Kidney glomerular epithelial cell (primary cell): ENCODE measurements around the gene MASP1.
A peak's percentile ranks its signal among the peaks of the same experiment; 100 is the strongest.

Source experiments
- DNase-seq: peaks from one replicate; lab custom pipeline; 2025; lab: John Stamatoyannopoulos, UW

MASP1 gene

DNA sequence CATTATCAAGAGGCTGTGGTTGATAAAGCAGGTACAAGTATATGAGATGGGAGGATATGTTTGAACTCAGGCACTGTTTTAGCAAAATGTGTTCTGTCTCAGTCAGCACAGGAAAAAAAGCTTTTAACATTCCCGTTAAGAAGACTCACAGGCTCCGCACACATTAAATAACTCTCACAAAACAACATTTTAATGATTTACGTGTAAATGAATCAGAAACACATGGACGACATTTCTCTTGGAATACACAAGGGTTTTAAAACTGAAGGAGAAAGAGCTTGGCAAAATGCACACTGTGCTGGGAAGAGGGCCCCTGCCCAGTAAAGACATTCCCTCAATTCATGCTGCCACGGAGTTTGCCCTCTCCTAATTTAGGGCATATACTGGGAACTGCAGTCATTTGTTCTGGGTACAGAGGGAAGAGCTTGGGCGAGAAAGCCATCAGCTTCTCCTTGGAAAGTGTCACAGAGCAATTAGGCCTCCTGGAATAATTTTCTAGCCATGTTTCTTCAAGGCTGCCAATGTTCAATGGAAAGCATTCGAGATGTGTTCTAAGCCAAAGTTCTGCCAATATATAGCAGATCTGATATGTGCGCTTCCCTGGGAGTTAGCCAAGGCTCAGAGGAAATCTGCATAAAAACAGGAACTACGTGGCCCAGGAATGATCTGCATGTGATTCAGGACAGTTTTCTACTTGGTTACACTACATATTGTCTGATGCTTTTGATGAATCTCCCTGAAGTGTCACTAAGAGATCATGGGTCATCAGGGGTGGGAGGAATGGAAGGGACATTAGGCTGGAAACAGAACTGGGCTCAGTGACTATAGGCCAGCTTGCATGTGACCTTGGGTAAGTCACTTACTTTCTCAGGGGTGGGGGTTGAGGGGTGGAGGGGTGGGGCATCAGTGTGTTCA is 2.2 kb upstream of the MASP1 start:
- DNase-seq = no peak

DNA sequence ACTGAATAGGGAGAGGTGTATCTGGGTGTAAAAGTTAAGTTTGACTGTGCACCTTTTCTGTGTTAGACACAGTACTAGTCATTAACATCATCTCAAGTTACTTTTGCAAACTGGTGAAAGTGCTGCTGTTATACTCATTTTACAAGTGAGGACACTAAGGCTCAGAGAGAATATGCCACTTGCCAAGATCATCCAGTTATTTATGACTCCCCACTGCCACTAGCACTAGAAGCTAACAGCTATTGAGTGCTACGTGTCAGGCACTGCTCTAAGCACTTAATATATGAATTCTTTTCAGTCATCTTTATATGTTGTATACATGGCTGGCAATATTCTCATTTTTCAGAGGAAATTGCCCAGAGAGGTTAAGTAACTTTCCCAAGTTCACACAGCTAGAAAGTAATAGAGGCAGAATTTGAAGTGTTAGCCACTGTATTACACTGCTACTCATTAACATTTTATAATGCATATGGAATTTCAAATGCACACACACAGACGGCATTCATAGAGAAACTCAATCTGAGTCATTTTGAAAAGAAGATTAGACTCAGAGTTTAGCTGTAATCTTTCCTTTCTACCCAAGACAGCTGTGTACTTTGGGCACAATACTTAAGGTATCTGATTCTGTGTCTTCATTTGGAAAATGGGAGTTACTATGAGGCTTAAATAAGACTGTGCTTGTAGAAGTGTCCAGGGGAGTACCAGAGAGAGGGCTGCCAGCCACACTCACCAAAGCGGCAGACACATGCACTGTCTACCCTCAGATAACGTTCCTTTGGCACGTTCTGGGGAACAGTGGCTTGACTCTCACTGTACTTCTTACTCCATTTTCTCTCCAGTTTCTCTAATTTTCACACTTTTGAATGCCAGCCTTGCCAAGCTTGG is 1.3 kb upstream of the MASP1 start:
- DNase-seq = no peak

DNA sequence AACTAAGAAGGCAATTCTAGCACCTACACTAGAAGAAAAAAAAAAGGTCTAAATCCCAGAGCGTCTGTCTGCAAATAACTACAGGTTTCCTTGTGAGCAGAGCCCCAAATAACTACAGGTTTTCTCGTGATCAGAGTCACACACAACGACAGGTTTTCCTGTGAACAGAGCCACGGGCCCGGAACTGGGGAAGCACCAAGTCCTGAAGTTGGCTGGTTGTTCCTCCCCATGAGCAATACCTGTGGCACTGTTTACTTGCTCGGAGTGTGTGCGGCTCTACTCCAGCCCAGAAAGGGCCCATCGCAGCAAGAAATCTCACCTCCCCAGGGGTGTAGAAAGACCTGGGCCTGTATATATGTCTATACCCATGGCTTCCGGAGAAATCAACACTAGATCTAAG is 644 bp upstream of the MASP1 start:
- DNase-seq = no peak

DNA sequence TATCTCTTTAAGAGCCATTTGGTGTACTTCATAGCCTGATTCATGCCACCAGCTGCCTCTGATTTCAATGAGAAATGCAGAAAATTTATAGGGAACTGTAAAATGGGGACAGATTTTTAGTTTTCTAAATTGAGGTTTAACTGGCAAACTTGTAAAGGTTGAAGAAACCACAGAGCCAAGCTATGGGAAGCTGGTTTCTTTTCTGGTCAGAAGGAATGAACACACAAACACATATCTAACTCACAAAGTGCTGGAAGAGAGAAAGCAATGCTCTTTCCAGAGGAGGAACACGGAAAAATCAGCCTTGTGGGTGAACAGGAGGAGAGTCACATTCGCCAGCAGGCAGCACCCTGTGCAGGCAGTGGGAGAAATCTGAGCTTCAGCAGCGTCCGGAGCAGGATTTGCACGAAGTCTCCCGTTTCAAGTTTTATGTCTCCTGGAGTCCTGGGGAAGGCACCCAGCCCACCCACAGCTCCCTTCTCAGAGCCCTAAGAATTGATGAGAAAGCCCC is 481 bp downstream of the MASP1 start:
- no peak for DNase-seq

DNA sequence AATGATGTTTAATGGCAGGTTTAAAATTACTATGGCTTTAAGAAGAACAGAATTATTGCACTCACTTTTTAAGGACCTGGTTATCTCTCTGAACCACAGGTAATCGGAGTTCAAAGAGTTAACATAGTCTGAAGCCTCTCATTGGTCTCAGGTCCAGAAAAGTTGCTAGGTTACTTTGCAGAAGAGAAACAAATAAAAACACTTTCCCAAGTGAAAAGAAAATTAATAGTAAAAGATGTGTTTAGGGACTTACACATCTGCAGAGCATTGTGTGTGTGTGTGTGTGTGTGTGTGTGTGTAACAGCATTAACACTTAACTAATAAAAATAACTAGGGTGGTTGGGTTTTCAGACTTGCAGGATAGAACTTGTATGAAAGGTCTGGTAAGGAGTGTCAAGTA is 1.0 kb downstream of the MASP1 start:
- no peak for DNase-seq

DNA sequence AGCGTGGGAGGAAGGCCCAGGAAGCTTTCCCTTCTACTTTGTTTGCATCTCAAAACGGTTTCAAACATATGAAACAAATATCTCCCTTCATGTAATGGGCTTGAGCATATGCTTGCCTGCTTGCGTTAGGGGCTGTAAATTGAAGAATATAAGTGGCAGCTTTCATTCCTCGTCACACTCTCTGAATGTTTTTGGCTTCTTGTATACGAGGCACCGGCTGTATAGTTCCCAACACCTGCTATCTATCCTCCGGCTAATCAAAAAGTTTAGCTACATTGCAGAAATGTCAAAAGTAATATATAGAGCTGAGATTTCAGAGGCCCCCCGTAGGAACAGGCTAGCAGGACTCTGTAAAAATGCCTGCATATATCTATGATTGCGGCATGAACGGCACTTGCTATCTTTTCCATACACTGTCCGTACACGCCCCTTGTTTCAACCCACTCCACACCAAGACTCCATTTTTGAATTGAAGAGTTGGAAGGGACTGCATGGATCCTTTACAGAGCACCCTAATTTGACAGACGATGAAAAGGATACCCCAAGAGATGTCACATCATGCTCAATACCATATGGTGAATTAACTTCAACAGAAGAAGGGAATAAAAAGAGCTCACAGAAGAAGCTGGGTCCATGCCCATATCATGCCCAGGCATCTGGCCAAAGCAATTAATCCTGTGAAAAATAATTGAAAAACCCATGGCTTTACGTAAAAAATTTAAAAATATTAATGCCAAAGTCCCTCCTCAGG is 2.5 kb downstream of the MASP1 start:
- DNase-seq = no peak

DNA sequence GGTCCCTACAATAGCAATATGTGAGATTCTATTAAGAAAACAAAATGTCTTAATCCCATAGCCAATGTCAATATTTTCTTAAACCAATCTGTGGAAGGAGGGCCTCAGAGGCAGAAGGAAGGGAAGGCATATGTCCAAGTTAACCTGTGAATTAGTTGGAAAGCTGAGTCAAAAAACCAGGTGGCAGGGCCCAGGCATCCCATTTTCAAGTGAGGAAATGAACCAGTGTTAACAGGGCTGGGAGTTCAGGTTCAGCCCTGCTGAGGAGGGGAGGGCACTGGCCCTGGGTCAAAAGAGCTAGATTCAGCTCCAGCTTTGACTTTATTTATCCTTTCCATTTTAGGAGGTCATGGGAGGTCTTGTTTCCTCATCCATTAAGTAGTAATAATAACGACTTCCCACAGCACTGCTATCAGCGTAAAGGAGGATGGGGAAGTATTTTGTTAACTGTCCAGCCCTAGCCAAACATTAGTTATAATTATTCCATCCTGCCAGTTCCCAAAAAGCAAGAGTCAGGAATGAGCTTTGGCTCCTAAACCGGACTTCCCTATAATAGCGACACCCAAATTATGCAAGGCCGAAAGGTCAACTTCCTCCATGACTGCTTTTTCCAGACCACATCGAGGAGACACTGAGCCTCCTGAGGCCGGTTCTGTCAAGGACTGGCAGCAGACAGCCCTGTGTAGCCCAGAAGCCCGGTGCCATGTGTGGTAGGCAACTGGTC is 3.2 kb downstream of the MASP1 start:
- no peak for DNase-seq

DNA sequence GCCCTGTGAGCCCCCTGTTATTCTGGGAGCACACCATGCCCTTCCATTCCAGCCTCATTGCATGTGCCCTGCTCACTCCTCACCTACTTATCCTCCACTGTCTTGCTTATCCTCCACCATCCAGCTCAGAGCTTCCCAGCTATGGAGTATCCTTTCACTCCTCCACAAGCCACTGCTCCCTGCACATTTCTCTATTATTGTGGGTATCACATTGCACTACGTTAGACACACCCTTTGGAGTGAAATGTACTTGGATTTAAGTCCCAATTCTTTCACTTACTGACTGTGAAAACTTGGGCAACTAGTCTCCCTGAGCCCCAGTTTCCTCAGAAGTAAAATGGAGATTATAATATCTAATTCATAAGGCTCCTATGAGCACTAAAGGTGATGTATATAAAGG is 4.3 kb downstream of the MASP1 start:
- DNase-seq = peak; percentile 14

DNA sequence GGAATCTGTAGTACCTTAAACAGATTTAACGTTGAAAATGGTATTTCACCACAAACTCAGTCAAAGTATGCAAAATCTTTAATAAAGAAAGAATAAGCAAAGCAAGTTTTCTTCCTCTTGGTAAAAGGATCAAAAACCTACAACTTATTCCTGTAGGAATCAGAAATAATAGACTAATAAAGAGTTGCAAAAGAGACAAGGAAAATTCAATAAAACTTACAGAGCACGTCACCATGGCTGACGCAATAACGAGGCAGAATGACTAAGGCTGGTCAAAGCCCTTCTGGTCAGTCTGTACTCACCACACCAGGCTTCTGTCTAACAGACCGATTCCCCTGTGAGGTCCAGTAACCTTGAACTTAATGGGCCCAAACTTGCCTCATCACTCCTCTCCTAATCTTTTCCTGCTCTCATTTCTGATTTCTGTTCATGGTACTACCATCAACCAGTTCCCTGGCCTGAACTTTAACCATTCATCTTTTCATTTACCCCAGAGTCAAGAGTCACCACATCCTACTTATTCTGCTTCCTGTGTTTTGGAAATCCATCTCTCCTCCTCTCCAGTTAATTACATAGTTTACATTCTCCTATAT is 5.0 kb downstream of the MASP1 start:
- DNase-seq = peak; percentile 68

DNA sequence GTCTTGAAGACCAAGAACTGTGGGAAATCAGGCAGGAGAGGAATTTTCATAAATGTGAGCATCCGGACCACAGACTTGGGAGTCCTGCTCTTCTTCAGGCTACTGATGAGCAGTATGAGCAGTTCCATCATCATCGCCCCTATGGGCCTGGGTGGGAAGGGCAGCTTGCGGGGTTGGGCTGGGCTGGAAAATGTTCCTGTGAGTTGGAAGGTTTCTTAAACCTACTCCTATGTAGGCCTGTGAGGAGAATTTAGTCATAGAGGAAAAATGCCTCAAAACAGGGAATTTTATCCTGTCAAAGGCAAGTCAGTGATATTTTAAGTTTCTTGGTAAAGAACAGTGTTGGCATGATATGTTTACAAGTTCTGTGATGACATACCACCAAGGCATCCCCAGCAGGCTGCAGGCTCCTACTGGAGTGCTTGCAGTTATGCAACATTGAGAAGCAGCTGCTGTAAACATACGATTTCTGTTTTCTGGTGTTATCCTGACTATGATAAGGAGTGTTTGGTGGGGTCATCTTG is 10.3 kb downstream of the MASP1 start:
- no peak for DNase-seq

DNA sequence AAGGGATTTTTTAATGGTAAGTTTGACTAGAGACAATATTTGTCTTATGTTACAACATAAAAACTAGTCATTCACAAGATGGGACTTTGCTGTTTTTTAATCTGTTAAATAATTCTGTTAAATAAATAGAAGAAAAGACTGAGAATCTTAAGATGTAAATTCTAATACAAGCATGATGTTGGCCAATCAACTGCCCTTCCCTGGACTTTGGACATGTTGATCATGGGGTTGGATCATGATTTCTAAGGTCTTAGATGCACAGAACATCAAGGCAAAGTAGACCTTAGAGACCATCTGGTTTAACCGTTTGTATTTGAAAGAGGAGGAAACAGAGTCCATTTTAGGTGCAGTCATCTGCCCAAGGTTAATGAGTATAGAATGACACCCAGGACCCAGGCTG is 10.9 kb downstream of the MASP1 start:
- no peak for DNase-seq

DNA sequence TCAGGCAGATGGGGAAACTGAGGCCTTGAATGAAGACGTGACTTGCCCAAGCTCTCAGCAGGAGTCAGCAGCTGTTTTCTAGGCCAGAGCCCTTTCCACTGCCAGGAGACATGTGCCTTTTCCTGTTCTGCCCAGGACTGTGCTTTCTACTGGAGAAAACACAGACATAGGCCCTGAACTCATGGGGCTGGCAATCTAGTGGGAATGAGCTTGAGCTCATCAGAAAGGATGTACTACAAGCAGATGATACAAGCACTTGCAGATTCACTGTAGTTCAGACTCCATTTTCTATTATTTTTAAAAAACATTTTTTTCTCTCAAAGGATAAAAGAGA is 14.4 kb downstream of the MASP1 start:
- DNase-seq = no peak

DNA sequence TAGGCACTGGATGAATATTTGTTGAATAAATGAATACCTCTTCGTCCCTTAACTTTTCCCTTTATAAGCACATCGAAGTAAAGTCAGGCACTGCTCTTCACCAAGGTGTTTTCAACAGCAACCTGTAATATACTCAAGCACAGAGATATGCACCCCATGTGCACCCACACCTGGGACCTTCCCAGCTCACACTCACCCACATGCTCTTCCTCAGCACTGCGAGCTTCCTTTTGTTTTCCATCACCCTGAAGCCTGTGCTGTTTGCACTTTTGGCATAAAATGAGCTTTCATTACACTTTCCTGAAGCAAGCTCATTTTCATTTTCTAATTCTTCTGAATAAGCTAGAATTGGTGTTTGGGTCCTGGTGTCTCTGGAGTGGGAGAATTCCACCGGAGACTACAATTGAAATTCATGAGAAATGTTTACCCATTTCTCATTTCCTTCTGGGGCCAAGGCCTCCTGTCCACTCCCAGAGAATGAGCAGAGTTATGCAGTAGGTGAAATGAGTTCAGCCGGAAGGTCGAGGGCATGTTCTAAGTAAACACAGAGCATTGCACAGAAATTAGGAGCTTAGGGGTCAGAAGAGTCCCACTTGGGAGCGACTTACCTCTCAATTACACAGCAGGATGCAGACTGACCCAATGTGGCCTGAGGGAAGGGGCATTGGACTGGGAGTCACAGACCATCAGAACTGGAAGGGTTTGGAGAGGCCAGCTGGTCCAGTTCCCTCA is 15.0 kb downstream of the MASP1 start:
- no peak for DNase-seq

DNA sequence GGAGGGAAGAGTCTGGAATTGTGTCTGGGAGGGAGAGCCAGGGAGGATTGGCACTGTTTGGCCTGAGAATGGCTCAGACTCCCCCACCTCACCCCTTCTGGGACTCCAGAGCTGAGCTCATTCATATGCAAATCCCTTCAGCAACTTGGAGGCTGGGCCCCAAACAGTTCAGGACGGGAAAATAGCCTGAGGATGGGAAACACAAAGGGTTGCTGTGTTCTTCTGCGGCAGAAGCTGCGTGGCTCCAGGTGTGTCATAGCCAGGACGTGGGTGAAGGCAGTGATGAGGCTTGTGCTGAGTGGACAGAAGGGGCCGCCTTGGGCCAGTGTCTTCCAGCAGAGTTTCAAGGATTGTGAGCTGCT is 16.6 kb downstream of the MASP1 start:
- no peak for DNase-seq

DNA sequence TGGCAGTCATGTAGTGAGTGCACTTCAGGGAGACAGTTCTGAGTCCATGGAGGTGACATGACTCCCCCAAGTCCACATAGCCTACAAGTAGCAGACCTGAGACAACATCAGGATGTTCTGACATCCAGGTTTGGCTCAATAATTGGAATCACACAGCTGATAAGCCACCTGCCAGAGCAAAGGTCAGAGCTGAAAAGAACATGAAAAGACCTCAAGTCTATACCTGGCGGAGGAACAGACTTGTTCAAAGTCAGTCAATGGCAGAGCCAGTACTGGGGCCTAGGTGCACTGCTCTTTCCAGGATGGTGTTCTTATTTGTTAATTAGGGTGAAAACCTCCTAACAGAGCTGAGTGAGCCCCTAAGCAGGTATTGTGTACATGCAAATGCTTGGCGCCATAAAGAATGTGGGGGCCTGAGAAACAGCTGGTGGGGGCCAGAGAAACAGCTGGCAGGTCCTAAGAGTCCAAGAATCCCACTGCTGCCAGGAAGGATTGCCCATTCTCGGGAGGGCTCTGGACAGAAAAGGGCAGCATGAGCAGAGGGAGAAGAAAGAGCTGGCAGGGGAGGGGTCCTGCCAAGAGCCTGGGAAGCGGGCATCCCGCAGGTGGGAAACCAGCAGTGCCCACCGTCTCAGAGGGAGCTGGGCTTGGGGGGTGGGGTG is 17.1 kb downstream of the MASP1 start:
- DNase-seq = no peak

DNA sequence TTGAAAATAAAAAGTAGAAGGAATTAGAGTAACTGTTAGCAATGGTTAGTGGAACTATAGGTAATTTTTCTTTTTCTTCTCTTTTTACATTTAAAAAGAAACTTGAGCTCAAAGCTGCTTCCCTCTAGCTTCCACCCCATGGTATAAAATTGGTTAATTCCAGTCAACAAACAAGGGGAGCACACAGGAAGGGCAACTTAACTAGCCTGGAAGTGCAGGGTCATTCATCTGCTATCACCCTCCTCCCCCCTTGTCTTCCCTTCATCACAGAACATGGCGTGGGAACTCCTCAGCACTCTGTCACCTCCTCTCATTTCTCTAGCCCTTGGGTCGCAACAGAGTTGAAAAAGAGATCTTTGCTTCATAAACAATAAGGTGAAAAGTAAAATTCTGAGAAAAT is 20.0 kb downstream of the MASP1 start:
- no peak for DNase-seq

DNA sequence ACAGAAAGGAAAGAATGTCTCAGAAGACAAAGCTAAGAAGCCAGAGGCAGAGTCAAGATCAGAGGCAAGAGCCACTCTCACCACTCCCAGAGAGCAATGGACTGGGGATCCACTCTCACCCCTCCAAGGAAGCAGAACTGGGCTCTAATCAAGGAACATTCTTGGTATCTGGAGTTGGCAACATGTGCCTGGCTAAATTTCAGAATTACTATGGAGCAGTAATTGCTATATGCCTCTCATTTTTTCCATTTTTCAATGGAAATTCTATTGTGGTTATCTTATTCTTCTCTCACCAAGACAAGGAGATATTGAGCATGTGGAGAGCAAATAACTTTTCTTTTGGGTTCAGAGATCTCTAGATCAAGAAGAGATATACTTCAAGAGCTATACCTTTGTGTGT is 22.1 kb downstream of the MASP1 start:
- no peak for DNase-seq

DNA sequence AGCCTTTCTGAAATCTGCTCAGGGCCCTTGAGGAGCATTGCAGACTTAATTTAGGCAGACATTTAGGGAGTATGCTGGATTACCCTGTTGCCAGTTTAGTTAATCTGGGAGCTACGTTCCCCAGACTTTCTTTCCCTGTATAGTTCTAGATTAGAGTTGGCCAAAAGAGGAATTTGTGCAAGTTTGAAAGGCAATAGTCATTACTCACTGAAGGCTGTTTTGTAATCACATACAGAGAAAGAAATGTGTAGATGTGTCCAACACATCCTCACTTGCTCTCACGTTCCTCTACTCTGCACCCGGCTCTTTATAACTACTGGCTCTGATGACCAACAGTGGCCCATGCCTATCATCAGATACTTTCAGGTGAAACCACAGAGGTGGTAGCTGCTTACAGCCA is 24.2 kb downstream of the MASP1 start:
- no peak for DNase-seq

DNA sequence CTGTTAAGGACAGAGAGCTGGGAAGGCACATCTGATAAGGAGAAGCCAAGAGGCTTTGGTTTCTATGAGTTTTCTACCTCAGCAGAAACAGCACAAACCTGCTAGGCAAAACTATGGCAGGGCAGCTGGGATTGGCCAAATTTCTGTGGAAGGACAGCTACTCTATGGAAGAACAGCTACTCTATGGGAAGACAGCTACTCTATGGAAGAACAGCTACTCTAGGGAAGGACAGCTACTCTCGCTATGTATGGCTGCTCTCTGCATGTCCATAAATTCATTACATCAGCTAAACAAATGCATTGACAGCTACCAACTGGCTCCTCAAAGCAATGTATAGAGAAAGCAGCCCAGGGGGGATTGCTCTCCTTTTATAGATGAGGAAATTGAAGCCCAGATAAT is 24.8 kb downstream of the MASP1 start:
- no peak for DNase-seq

DNA sequence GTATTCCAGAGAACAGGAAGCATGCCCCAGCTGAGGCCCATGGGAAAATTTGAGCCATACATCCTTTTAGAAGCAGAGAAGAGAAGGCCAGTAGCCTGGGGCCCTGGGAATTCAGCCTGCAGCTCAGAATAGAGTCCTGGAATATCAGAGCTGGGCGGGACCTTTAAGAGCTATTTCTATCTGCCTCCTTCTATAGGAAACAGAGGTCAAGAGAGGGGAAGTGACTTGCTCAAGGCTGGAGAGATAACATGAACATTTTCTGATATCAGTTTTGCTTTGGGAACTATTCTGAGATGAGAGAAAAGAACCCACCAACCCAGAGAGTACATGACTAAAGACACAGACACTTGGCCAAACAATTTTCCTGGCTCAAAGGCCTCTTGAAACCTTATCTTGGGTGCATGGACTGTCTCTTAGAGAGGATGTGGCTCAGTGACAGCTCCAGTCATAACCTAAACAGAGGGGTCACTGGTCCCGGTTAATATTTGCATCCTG is 26.0 kb downstream of the MASP1 start:
- no peak for DNase-seq
